GM20000 (cell line): ENCODE results near the gene CPTP.

Experiments used
- DNase-seq: peaks from one replicate; pipeline ENCODE4 v3.0.0; 2012; ENCODE audit warnings: low spot score
- CTCF ChIP-seq: IDR thresholded peaks from 2 replicates; pipeline ENCODE4 v1.5.1; 2012; ENCODE audit warnings: mild to moderate bottlenecking, control low read depth; ENCODE audit errors: extremely low read depth, missing control alignments

Gene CPTP

DNA sequence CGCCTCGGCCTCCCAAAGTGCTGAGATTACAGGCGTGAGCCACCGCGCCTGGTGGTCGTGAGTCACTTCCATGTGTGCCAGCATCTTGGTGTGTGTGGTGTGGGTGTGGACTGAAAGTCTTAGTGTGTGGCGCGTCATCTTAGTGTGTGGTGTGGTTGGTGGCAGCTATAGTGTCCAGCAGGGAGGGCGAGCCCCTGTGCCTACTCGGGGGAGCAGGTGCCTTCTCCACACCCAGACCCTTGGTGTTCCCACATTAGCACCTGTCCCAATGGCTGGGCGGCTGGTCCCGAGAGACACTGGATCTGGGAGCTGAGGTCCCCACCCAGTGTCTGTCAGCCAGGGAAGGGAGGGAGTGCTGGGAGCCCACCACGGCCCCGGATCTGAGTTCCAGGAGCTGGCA lies 41.6 kb upstream of the CPTP start:
- DNase-seq: no peak
- no peak for TF ChIP-seq CTCF

- no peak for TF ChIP-seq CTCF
- DNase-seq: peak; percentile 84
Measured at GRCh38 chr1:1283821-1284220, 40.8 kb upstream of the CPTP start.

DNA sequence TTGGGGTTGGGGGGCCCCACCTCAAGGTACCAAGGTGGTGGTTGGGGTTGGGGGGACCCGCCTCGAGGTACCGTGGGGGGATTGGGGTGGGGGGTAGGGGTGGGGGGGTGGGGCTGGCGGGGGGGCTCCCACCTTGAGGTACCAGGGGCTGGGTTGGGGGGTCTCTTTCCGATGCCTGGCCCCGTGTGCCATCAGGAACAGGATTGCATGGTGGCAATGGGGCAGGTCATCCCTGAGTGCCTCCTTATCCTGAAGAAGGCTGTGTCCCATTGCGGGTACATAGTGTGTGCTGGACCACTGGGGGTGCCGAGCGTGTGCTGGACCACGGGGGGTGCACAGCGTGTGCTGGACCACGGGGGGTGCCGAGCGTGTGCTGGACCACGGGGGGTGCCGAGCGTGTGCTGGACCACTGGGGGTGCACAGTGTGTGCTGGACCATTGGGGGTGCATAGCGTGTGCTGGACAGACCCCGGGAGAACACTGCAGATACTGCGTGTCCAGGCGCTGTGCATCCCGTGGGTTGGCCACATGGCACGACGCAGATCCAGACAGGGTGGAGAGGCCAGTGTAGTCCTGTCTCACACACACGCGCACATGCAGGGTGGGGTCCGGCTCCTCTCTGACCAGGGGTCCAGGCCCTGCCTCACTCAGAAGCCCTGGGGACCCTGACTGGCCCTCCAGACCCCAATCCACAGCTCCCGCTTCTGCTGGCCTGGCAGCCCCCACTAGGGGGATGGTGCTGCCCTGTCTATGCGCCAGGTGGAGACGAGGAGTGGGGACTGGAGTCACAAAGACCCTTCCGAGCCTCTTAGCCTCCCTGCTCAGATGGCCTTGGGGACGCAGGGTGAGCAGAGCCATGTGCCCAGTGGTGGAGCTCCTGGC lies 40.1 kb upstream of the CPTP start:
- DNase-seq: no peak
- no peak for TF ChIP-seq CTCF

DNA sequence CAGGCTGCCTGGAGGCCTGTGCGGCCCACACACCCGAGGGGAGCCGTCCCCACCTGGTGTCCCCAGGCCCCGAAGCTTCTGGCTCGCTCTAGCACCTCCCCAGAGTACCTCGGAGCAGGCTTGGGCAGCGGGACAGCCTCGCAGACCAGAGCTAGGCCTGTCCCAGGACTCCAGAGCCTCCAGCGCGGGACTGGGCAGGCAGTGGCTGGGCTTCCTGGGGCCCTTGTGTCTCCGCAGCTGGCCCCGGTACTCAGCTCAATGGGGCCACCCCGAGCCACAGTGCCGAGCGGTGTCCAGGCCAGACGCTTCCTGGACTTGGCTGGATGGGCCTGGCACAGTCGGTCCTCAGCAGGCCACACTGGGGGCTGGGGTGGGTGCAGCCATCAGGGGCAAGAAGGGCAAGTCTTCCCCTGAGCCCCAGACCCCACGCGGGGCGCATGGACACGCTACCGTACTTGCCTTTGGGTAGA lies 39.5 kb upstream of the CPTP start:
- DNase-seq: no peak
- no peak for TF ChIP-seq CTCF

DNA sequence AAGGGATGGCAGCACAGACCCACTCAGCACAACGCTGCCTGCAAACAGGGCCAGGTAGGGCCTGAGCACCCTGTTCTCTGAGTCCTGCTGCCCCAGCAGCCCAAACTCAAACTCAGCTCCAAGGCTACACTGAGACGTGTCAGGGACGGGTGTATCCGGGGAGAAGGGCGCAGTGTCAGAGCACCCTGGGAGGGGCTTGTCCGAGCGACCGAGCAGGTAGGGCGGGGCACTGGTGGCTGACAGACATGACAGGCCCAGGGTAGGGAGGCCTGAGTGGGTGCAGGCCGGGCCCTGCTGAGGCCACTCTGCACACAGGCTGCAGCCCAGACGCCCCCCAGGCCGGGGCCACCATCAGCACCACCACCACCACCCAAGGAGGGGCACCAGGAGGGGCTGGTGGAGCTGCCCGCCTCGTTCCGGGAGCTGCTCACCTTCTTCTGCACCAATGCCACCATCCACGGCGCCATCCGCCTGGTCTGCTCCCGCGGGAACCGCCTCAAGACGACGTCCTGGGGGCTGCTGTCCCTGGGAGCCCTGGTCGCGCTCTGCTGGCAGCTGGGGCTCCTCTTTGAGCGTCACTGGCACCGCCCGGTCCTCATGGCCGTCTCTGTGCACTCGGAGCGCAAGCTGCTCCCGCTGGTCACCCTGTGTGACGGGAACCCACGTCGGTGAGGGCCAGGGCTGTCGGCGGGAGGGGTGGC lies 38.8 kb upstream of the CPTP start:
- no peak for TF ChIP-seq CTCF
- no peak for DNase-seq

- TF ChIP-seq CTCF: no peak
Measured at GRCh38 chr1:1286313-1287261, 38.0 kb upstream of the CPTP start.

More at GRCh38 chr1:1286313-1287261, 38.0 kb upstream of the CPTP start:
- no peak for DNase-seq
